Stimulated activated CD8-positive, alpha-beta memory T cell treated with anti-CD3 and anti-CD28 coated beads, Interleukin-7, amount 100 ng/mL, for 48 hours (primary cell): ENCODE data around the gene PXN.
A peak's percentile ranks its signal among the peaks of the same experiment; 100 is the strongest.
"Not testable (repeated sequence)": the region's sequence is repeated elsewhere in the genome, so short reads cannot be mapped to it uniquely, and the experiment has no call there.

Source experiments
- DNase-seq, 2 donors: peaks; one replicate each; pipeline ENCODE4 v3.0.0-alpha.2; 2020; ENCODE audit warnings: low read depth in 1 of 2; ENCODE audit errors: extremely low read depth in 1 of 2

PXN gene

DNA sequence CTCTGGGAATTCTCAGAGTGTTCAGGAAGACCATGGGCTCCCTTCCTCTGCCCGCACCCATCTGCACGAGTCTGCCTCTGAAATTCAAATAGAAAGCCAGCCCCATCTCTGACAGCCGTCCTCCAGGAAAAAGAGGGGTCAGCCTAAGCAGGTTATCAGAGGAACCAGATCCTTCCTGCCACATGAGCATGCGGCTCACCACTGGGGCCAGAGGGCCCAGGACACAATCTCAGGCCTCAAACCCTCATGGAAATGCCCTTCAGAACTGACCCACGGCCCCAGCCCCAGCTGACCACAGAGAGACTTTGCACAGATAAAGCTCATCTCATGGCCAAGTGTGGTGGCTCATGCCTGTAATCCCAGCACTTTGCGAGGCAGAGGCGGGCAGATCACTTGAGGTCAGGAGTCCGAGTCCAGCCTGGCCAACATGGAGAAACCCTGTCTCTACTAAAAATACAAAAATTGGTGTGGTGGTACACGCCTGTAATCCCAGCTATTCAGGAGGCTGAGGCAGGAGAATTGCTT is 23.2 kb downstream of the PXN start:
- no peak for DNase-seq

DNA sequence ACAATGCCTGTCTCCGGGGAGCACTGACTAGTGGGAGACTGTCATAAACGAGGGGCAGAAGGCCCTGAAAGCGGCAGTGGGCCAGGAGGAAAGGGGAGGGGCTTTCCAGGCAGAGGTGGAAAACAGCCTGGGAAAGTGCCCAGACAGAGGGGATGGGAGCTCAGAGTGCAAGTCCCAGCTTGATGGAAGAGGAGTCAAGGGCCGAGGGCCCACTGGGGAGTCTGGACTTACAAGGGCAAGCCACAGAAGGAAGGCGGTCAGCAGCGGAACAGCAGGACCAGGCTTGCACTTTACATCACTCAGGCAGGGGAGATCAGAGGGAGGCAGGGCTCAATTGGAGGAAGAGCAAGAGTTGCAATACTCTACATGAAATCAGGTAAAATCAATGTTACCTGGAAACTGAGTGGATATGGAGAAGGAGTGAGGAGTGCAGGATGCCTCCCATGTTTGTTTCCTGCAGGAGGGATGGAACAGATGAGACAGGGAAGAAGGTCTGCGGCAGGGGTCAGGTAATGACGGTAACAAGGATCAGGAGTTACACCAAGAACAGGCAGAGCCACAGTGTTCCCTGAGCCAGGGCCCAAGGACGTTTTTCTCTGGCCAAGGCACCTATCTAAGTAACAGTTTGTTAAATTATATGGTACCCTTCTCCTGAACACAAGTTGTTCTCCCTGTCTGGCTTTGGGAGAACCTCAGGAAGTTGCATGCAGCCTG is 23.8 kb downstream of the PXN start:
- DNase-seq = no peak

DNA sequence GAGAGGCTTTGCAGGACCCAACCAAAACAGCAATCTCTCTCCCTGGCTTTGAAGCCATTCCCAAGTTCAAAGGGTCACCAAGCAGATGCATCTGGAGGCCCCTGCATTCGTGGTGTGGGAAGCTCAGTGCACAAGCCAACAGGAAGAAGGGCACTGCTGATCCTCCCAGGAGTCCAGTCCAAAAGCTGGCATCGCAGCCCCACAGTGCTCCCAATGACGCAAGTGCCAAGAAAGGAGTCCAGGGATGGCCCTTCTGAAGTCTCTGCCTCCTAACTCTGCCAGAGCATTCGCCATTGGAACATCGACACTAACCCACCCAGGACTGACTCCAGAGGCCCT is 25.1 kb downstream of the PXN start:
- no peak for DNase-seq

DNA sequence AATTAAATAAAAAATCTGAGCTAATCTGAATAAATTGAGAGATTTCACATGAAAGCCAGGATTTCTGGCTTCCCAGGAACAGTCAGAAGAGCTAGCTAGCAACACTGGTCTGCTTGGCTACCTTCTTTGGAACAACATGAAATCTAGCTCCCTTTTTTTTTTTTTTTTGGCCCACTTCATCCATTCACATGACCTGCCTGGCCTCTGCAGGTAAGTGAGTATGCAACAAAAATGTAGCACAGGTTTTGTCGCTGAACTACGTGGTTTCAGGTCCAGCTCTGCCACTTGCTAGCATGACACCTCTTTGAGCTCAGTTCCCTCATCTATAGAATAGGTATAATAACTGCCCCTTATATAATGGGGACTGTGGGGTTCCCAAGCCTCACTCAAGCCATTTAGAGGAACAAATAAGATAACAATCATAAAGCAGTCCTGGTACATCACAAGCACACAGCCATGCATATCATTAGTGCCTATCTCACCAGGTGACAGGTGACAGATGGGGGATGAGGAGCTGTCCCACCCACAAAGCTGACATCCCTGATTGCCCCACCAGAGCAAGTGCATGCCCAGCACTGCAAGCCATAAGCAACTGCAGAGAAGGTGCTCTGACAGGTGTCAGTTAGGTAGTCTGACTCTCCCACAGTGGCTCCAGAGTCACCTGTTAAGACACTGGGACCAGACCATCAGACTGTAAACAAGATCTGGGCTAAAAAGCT is 25.6 kb downstream of the PXN start:
- DNase-seq = no peak

DNA sequence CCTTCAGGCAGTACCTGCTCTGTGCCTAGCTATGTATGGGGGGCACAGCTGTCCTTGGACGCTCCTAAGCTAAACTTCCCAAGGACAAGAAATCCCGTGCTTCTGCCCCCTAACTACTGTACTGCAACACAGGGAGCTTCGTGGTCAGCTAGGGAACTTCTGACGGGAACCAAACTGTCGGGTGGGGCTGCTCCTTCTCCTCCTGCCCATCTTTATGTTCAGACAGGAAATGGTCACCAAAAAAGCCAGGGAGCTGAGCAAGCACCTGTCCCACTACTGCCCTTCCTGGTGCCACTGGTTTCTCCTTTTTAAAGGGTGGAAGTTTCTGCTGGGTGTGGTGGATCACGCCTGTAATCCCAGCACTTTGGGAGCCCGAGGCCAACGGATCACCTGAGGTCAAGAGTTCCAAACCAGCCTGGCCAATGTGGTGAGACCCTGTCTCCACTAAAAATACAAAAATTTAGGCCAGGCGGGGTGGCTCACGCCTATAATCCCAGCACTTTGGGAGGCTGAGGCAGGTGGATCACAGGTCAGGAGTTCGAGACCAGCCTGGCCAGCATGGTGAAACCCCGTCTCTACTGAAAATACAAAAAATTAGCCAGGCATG is 26.6 kb downstream of the PXN start:
- no peak for DNase-seq

DNA sequence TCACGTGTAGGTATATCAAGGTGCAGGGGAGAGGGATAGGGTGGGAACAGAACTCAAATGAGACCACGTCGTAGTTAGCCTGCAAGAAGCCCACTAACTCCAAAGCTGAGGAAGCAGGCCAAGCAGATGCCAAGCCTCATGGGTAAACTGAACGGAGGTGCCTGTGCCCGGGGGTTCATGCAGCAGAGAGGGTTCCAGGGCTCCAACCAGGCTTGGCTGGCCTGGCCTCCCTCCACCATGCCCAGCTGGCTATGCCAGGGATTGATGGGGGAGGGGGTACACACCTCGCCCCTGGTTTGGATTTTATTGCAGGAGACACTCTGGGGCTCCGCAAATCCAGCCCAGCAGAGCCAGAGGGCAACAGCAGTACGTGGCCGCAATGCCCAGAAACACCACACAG is 27.3 kb downstream of the PXN start:
- DNase-seq = no peak

DNA sequence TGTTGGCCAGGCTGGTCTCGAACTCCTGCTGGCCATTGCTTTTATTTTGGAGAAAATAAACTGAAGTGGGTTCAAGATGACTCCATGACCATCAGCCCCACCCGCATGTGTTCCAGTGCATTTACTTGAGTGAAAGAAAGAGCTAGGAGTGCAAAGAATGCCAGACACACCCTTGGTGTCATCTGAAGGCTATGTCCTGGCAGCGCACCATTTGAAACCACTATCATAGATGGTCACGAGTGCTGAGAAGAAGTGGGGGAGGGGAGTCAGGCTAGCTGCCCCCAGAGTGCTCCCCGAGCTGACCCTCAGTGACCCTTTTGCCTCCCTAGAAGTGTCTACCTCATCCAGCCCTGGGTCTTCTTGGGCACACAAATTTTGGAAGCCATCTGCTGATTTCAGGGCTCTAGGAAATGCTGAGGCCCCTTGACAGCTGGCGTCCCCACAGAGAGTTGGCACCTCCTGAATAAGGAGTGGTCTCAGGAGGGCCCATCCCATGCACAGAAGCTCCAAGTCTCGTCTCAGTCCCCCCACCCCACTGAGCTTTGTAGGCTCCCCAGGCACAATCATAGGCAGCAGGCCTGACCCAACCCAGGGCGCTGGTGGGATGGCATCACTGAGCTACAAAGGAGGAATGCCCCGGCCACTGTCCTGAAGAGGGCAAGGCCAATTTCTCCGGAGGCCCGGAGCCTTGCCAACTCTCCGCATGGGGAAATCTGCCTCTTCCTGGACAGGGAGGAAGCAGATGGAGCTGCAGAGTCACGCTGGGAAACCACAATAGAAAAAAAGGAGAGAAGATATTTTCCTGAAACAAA is 28.0 kb downstream of the PXN start:
- no peak for DNase-seq

DNA sequence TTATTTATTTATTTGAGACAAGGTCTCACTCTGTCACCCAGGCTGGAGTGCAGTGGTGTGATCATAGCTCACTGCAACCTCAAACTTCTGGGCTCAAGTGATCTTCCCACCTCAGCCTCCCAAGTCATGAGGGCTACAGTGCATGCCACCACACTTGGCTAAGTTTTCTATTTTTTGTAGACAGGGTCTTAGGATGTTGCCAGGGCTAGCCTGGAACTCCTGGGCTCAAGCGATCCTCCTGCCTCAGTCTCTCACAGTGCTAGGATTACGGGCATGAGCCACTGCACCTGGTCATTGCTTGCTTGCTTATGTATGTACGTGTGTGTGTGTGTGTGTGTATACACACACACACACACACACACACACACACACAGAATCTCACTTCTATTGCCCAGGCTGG is 28.7 kb downstream of the PXN start:
- DNase-seq = not testable (repeated sequence)

DNA sequence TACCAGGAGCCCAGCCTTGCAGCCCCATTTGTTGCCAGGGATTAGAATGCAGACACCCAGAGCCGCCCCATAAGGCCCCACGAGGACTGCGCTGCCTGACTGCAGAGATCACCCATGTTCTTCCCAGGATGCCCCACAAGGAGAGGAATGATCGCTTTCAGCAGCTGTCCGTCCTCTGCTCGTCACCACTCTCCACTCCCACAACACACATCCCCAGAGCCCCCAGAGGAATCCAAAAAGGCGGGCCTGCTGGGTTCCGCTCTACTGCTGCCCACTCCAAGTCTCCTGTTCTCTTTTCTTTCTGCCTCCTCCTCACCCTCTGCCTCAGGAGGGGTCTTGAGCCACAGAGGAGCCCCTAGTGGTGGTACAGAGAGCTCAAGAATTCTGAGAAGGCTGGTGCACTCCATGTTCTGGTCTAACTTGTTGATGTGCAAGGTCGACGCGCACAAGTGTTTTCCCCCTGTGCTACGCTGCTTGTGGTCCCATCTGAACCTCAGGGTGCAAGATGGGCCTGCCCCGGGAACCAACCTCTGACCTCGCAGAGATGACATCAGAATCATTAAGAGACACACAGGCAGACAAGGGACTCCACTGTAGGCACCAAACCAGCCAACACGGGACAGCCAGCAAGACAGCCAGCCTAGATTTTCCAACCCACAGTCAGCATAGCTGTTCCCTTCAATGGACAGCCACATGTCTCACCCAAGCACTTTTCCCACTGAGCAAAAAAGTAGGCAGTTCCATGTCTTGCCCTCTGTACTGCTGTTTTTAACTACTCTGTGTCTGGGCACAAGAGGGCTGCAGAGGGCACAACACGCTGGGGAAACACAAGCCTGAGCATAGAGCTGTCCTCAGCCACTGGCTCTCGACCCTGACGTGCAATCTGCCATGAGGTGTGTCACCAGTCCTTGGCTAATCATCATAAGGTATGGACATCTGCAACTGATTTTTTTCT is 29.9 kb downstream of the PXN start:
- no peak for DNase-seq

DNA sequence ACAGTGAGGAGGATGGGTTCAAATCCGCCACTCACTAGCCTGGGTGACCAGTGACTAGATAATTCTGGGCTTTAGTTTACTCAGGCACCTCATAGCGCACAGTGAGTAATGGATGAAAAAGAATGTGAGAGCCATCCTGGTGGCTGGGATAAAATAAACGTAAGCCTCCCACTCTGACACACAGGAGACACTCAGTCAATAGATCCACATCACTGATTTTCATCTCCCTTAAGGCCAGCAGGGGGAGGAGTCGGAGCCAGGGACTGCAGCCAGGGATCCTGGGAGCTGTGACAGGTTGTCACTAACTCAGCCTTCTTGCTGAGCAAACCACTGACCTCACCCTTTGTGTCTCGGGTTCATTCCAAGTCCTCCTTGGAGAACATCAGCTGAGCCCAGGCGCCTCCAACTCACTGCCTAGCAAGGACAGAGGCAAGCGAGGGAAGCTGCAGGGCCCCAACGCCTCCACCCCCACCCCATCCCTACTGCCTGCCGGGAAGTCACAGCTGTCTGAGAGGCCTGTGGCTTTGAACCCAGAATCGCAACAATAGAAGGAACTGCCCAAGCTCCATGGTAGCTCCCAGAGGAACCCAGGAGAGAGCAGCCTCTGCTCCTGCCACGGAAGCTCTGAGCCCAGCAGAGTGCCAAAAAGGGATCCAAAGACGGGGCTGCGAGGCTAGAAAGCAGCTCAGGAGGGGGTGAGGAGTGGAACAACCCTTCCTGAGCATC is 30.7 kb downstream of the PXN start:
- DNase-seq = no peak

DNA sequence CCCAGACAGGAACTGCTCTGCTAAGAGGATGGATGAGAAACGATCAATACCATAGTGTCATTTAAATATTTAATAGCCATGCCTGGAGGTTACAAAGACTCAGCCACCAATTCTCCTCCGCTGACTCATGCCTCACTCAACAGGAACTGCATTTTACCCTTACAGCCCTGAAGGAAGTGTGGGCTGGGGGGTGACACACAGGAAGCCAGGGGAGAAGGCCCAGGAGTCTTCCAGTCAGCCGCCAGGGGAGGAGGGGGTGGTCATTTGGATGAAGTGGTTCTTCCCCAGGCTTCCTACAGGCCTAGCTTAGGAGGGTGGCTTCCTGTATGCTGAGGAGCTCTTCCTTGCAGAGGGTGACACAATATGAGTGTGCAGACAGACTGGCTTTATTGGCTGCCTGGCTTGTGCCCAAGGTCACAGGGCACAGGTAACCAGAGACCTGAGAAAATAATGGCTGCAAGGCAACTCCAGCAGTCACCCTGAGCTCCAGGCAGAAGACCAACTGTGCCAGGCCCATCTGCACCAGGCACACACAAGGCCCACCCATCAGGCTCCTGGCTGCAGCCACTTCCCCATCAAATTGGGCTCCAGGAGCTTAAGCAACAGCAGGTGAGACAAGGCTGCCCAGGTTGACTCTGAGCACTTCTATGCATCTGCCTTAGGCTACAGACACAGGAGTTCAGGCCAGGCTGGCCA is 34.1 kb downstream of the PXN start:
- peak; percentile 59 to 88 for DNase-seq

DNA sequence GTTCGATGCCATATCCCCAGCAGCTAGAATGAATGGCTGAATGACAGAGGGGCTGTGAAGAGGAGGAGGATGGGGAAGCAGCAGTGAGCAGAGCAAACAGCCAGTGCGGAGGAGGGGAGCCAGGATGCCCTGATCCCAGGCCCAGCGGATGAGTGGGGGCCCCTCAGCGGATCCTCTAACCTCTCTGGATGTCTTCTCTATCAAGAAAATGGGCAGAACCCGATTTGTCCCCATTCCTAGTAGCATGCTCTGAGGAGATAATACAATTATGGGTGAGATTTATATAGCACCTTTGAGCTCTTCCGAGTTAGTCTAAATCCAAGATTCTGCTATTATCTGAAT is 34.6 kb downstream of the PXN start:
- DNase-seq = no peak

DNA sequence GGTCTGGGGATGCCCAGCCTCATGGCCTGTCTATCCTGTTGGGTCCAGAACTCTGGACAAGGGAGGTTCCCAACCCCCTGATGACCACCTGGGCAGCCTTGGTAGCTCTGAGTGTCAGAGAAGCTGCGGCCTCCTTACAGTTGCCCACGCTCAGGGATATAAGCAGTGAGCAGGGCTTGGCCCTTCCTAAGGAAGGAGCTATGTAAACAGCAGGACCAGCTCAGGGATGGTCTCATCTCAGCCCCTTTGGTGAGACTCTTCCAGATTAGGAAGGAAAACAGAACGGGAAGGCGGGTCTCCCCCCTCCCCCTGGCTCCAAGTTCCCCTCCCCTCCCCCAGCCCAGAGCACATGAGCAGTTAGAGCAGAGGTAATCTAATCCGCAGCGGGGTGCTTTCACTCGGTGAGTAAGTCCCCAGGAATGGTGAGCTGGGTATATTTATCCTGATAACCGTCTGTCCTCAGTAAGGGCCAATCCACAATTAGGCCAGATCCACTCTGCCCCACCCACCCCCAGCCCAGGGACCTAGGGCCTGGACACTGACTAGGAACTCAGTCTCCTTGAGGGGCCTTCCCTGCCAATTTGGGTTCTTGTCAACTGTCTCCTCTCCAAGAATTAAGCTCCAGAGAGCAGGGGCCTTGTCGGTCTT is 35.1 kb downstream of the PXN start:
- no peak for DNase-seq

DNA sequence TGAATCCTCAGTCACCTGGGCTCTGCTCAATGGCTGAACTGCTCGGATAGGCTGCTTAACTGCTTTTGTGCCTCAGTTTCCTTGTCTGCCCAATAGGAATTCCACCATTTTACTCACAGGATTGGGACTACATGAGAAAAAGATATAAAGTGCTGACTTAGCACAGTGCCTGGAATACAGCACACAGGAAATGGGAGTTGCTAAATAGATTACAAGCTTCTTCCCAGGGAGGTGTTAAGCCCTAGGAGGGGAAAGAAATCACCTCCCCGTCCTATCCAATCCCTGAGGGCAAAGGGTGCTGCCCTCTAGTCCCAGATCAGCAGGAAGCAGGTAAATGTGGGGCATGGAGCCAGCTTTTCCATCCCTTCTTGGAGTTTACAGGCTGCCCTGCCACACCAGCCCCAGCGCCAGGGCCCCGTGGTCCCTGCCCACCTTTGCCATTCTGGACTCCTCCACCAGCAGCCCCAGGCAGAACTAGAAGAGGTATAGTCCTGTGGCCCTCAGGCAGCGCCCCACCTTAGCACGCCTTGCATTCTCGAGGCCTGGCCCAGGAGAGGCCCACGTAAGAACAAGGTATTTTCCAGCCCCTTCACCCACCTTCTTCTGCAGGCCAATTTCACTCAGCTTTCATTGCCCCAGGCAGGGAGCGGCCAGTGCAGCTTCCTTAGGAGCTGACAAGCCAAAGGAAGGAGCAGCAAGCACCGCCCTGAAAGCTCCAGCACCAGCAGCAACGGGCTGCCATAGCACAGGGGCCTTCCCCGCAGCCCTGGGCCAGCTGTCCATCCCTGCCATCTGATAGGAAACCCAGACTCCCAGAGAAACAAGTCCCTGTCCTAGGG is 35.8 kb downstream of the PXN start:
- DNase-seq = no peak

DNA sequence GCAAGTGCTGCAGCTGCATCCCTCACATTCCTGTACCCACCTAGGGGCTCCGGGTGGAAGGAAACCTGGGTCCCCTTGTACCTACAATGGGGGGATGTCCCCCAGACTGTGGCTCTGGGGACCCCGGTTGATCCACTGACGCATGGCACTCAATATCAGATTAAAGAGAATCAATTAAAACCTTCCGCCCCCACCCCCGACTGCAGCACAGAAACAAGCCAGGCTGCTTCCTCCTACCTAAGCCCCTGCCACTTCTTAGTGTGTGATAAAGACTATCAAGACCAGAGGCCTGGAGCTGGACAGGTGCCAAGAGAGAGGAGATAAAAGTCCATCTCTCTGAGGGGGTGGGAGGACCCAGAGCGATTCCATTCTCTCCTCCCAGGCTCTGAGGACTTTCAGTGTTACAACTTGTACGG is 36.5 kb downstream of the PXN start:
- no peak for DNase-seq

DNA sequence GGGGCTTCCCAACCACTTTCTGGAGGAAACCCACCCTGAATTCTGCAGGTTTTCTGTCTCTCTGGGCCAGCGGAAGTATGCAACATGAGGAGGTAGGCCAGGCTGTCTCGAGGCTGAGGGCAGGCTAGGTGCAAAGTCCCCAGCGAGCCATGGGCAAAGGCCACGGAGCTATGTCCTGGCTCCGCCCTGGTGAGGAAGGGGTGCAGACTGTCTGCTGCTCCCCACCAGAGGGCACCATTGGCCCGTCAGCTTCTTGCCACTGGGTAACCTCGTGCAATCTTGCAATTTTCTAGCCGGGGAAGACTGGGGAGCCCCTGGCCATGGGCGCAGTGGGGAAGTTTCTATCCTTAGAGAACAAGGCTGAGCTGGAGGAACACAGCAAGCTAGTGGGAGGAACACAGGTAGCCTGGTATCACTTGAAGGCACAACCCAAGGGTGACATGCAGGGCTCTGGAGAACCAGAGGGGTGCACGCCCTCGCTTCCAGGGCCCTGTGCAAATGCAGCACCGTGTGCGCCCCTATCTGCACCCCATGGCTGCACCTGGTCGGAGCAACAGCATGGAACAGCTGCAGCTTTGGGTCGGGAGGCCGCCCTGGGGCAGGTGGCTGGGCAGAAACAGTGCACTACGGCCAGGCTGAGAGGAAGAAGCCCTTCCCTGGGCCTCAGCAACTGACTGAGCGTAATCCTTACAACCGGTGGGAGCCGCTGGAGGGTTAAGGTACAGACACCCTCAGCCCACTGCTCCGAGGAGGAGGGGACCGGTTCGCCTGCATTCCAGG is 37.0 kb downstream of the PXN start:
- DNase-seq = peak; percentile 65 to 78

DNA sequence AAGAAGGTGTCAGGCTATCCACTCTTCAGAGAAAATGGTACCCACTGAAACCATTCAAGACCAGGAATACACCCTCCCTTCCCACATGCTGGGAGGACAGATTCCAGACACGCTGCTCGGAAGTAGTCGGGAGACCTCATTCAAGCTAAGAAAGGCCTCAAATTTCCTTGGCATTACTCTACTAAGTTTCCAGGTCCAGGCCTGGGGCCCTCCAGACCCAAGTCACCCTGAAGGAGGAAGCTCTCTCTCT is 37.6 kb downstream of the PXN start:
- no peak for DNase-seq
